ENCODE measurements around the gene PPARG.

DNA sequence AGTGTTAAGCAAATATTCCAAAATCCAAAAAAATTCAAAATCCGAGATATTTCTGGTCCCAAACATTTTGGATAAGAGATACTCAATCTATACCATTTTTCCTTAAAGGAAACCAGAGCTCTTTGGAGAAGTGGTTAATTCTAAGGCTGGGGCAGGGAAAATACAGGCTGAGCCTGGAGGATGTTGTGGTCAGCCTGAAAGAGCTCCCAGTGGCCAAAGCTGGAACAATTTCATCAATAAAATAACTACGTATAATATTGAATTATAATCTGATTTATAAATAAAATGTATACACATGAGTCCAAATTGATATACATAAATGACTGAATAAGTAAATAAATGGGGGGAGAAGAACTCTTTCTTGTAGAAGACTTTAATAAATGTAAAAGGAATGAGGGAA lies 24.6 kb downstream of the PPARG start:
- TF ChIP-seq, protein P1, sequence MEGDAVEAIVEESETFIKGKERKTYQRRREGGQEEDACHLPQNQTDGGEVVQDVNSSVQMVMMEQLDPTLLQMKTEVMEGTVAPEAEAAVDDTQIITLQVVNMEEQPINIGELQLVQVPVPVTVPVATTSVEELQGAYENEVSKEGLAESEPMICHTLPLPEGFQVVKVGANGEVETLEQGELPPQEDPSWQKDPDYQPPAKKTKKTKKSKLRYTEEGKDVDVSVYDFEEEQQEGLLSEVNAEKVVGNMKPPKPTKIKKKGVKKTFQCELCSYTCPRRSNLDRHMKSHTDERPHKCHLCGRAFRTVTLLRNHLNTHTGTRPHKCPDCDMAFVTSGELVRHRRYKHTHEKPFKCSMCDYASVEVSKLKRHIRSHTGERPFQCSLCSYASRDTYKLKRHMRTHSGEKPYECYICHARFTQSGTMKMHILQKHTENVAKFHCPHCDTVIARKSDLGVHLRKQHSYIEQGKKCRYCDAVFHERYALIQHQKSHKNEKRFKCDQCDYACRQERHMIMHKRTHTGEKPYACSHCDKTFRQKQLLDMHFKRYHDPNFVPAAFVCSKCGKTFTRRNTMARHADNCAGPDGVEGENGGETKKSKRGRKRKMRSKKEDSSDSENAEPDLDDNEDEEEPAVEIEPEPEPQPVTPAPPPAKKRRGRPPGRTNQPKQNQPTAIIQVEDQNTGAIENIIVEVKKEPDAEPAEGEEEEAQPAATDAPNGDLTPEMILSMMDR (IDR thresholded peaks at IDR 0.05) = no peak
- TF ChIP-seq POLR2A (IDR thresholded peaks at IDR 0.05) (no peak), POLR2AphosphoS5 (IDR thresholded peaks at IDR 0.05) (no peak)
